B cell (primary cell): ENCODE results near the gene ULK4. TPM values are rescaled to one million over a fixed set of nuclear protein-coding genes. Genes with fewer than 3 reads are reported as not detected.
"Not testable (repeated sequence)": the region's sequence is repeated elsewhere in the genome, so short reads cannot be mapped to it uniquely, and the experiment has no call there.

ENCODE experiments used
- ATAC-seq: fragments of 200-7000 bp; cut with Tn5 transposase; one replicate; pipeline ENCODE4 v1.10.0; 2021; ENCODE audit warnings: low read depth, mild to moderate bottlenecking, moderate number of reproducible peaks, moderate library complexity
- CTCF ChIA-PET: fragments of 350-600 bp; sonication (Branson Sonifier 250); formaldehyde crosslinking; loops from one replicate; lab custom pipeline; 2021; ENCODE audit warnings: antibody characterized with exemption, inconsistent platforms; lab: Charles Lee
- POLR2A ChIA-PET: fragments of 350-600 bp; sonication (Branson Sonifier 250); formaldehyde crosslinking; loops from one replicate; lab custom pipeline; 2021; ENCODE audit warnings: antibody characterized with exemption; lab: Charles Lee
- DNase-seq: peaks from one replicate; pipeline ENCODE4 v3.0.0; 2013
- H2AFZ ChIP-seq: 2 replicates; pipeline ENCODE4 v1.6.1; 2012; ENCODE audit warnings: mild to moderate bottlenecking, low read depth, low read length; ENCODE audit not compliant: insufficient read depth, poor library complexity, severe bottlenecking
- H3K27ac ChIP-seq, 2 donors: 1 replicate in 1 of 2; 2 replicates in 1 of 2; pipeline ENCODE4 v1.5.1; 2012 to 2013; ENCODE audit warnings: low read length in 2 of 2, mild to moderate bottlenecking in 2 of 2, moderate library complexity in 1 of 2
- H3K27me3 ChIP-seq, 4 experiments: fragments of 200-600 bp in 1 of 4; sonication (generic) in 1 of 4; replicated peaks in 1 of 4; 1 replicate in 2 of 4; 2 replicates in 2 of 4; pipeline versions ENCODE4 v1.6.1 to v1.7.0; 2013 to 2016; ENCODE audit warnings: low read length in 3 of 4, mild to moderate bottlenecking in 2 of 4, mixed read lengths in 1 of 4, moderate library complexity in 1 of 4; ENCODE audit not compliant: insufficient read depth in 4 of 4, control insufficient read depth in 3 of 4; ENCODE audit errors: control extremely low read depth in 1 of 4
- H3K36me3 ChIP-seq, 2 experiments: replicated peaks in 1 of 2; 1 replicate in 1 of 2; 2 replicates in 1 of 2; pipeline versions ENCODE4 v1.6.1 to v1.7.1; 2013; ENCODE audit warnings: low read length in 1 of 2; ENCODE audit not compliant: insufficient read depth in 2 of 2, control insufficient read depth in 1 of 2; ENCODE audit errors: control extremely low read depth in 1 of 2, extremely low read depth in 1 of 2
- H3K4me1 ChIP-seq, 2 donors: fragments of 200-600 bp in 1 of 2; sonication (generic) in 1 of 2; 1 replicate in 1 of 2; 2 replicates in 1 of 2; pipeline versions ENCODE4 v1.5.1 to v1.6.1; 2013 to 2017; ENCODE audit warnings: low read length in 2 of 2; ENCODE audit not compliant: control insufficient read depth in 2 of 2, insufficient read depth in 2 of 2
- H3K4me2 ChIP-seq: replicated peaks from 2 replicates; pipeline ENCODE3; 2012; ENCODE audit warnings: mild to moderate bottlenecking, low read depth, low read length; ENCODE audit not compliant: poor library complexity, severe bottlenecking
- H3K4me3 ChIP-seq, 5 experiments: fragments of 200-600 bp in 1 of 5; sonication (generic) in 1 of 5; 1 replicate in 3 of 5; 2 replicates in 2 of 5; pipeline versions ENCODE4 v1.5.1 to v1.7.0; 2011 to 2016; ENCODE audit warnings: low read length in 4 of 5, mild to moderate bottlenecking in 4 of 5, low read depth in 2 of 5, control low read depth in 1 of 5, moderate library complexity in 1 of 5; ENCODE audit not compliant: insufficient read depth in 1 of 5; ENCODE audit errors: control extremely low read depth in 1 of 5, extremely low read depth in 1 of 5
- H3K79me2 ChIP-seq: fragments of 200-600 bp; sonication (generic); one replicate; pipeline ENCODE4 v1.6.0; 2016; ENCODE audit warnings: low read length; ENCODE audit not compliant: control insufficient read depth, insufficient read depth
- H3K9ac ChIP-seq: fragments of 200-600 bp; sonication (generic); 2 replicates; pipeline ENCODE4 v1.6.1; 2017; ENCODE audit warnings: mild to moderate bottlenecking, low read length, moderate library complexity
- H3K9me3 ChIP-seq, 3 donors: one replicate each; pipeline versions ENCODE4 v1.6.1 to v1.7.1; 2013; ENCODE audit warnings: low read length in 2 of 3; ENCODE audit not compliant: control insufficient read depth in 2 of 3, insufficient read depth in 1 of 3; ENCODE audit errors: control extremely low read depth in 1 of 3
- H4K20me1 ChIP-seq: 2 replicates; pipeline ENCODE4 v1.6.0; 2012; ENCODE audit warnings: mild to moderate bottlenecking, low read length; ENCODE audit not compliant: insufficient read depth, control insufficient read depth, poor library complexity, severe bottlenecking
- H3K27ac Mint-ChIP-seq: one replicate; pipeline ENCODE4 v1.8.0; 2021; ENCODE audit warnings: mixed read lengths
- H3K27me3 Mint-ChIP-seq: one replicate; pipeline ENCODE4 v1.8.0; 2021; ENCODE audit warnings: mixed read lengths
- H3K4me1 Mint-ChIP-seq: one replicate; pipeline ENCODE4 v1.8.0; 2021; ENCODE audit warnings: mixed read lengths
- H3K4me3 Mint-ChIP-seq: one replicate; pipeline ENCODE4 v1.8.0; 2021; ENCODE audit warnings: mixed read lengths
- H3K9me3 Mint-ChIP-seq: one replicate; pipeline ENCODE4 v1.8.0; 2022; ENCODE audit warnings: mixed read lengths; ENCODE audit not compliant: insufficient read depth
- CTCF ChIP-seq: fragments of 200-600 bp; IDR thresholded peaks from one replicate; pipeline ENCODE4 v1.8.0; 2022; ENCODE audit warnings: antibody characterized with exemption, mild to moderate bottlenecking
- EZH2 ChIP-seq: IDR thresholded peaks from 2 replicates; pipeline ENCODE4 v1.6.1; 2012; ENCODE audit warnings: borderline replicate concordance, low read depth, mild to moderate bottlenecking, moderate library complexity, low read length; ENCODE audit not compliant: insufficient read depth, poor library complexity, severe bottlenecking
- WGBS: methylation state at CpG from one replicate; pipeline ENCODE4 v1.1.5; 2013; ENCODE audit warnings: missing lambda C conversion rate; ENCODE audit not compliant: insufficient coverage; 5-methylcytosine and 5-hydroxymethylcytosine counted together
- intact Hi-C: fragments of 100-400 bp; cut with micrococcal nuclease; formaldehyde crosslinking; loops from one replicate; pipeline ENCODE4 v1.10.0; 2022
- polyA plus RNA-seq: library from polyadenylated mRNA; depleted of rRNA; stranded (reverse); fragments of >200 nt; gene quantifications from 2 replicates; pipeline ENCODE4 v1.2.3, GENCODE V29; 2012
- total RNA-seq, 2 donors: library from RNA; stranded (reverse); fragments of 120-200 nt in 1 of 2; gene quantifications; 1 replicate in 1 of 2; 2 replicates in 1 of 2; pipeline versions ENCODE4 v1.2.3 to v1.2.4, GENCODE V29; 2013 to 2022

Gene ULK4
- total and polyA plus RNA-seq, 2 donors (not counting 1 experiment from before 2014, with no cell fraction given) = 5.2 to 33.7 TPM

GRCh38 chr3:41650406-41650805, 311.5 kb downstream of the ULK4 start:
- no peaks in the 10 kb centered on the region for H3K4me1 ChIP-seq
- H3K4me3 Mint-ChIP-seq = no peak overlapping the region

GRCh38 chr3:41649129-41649739, 312.7 kb downstream of the ULK4 start:
- DNase-seq (no peak), ATAC-seq (no peak)
- H4K20me1 ChIP-seq = no peaks in the 10 kb centered on the region
- 96% methylated on average over 7 of the region's 8 CpGs for WGBS
- H3K27ac Mint-ChIP-seq = no peak overlapping the region
- no peak overlapping the region for H3K4me3 Mint-ChIP-seq
- TF ChIP-seq CTCF = no peak
- no peak for TF ChIP-seq EZH2
- ChIA-PET CTCF (no interaction called here), POLR2A (no interaction called here)
- no peak overlapping the region for H3K27ac ChIP-seq
- H2AFZ ChIP-seq = no peak overlapping the region
- H3K9me3 Mint-ChIP-seq = peaks cover 2% of the 10 kb centered on the region
- H3K36me3 ChIP-seq = no peaks in the 10 kb centered on the region
- no peaks in the 10 kb centered on the region for H3K79me2 ChIP-seq
- H3K4me2 ChIP-seq = no peak overlapping the region
- intact Hi-C loops = no loop called here
- no peaks in the 10 kb centered on the region for H3K27me3 Mint-ChIP-seq
- H3K27me3 ChIP-seq = no peaks in the 10 kb centered on the region
- H3K4me3 ChIP-seq = no peak overlapping the region
- no peak overlapping the region for H3K9ac ChIP-seq
- H3K4me1 Mint-ChIP-seq = no peaks in the 10 kb centered on the region
- H3K4me1 ChIP-seq = no peaks in the 10 kb centered on the region
- peaks cover 0 to 25% (median 0%) of the 10 kb centered on the region in 3 donors for H3K9me3 ChIP-seq

More at GRCh38 chr3:41650406-41650805, 311.5 kb downstream of the ULK4 start:
- intact Hi-C loops = no loop called here
- ATAC-seq (no peak), DNase-seq (no peak)
- Histone ChIP-seq H3K4me3 (no peak overlapping the region), H4K20me1 (no peaks in the 10 kb centered on the region), H3K27me3 (no peaks in the 10 kb centered on the region), H3K9ac (no peak overlapping the region), H3K79me2 (no peaks in the 10 kb centered on the region), H3K9me3 (peaks cover 0 to 25% (median 0%) of the 10 kb centered on the region in 3 donors), H3K27ac (no peak overlapping the region), H2AFZ (no peak overlapping the region), H3K4me2 (no peak overlapping the region), H3K36me3 (no peaks in the 10 kb centered on the region)
- WGBS = 99% methylated on average over 9 of the region's 11 CpGs
- Mint-ChIP-seq H3K27ac (no peak overlapping the region), H3K4me1 (no peaks in the 10 kb centered on the region), H3K9me3 (peaks cover 2% of the 10 kb centered on the region), H3K27me3 (no peaks in the 10 kb centered on the region)
- ChIA-PET CTCF (no interaction called here), POLR2A (no interaction called here)
- TF ChIP-seq CTCF (no peak), EZH2 (no peak)

- DNase-seq, H3K27ac Mint-ChIP-seq, CTCF ChIA-PET, POLR2A ChIA-PET, H3K79me2 ChIP-seq, H3K27ac ChIP-seq, H3K4me3 Mint-ChIP-seq, H3K4me1 Mint-ChIP-seq, H3K4me1 ChIP-seq, H3K27me3 Mint-ChIP-seq, H4K20me1 ChIP-seq, H3K27me3 ChIP-seq, H3K9me3 Mint-ChIP-seq, H3K36me3 ChIP-seq, H2AFZ ChIP-seq, H3K4me2 ChIP-seq, ATAC-seq, intact Hi-C loops, H3K4me3 ChIP-seq, H3K9ac ChIP-seq: not testable (repeated sequence)
- H3K9me3 ChIP-seq = peaks cover 0 to 25% (median 0%) of the 10 kb centered on the region in 3 donors
- WGBS = 95% methylated on average over 6 of the region's 17 CpGs
Observed at GRCh38 chr3:41647730-41648129, 314.2 kb downstream of the ULK4 start.
